ENCODE results near the gene STAC2.

STAC2 gene

DNA sequence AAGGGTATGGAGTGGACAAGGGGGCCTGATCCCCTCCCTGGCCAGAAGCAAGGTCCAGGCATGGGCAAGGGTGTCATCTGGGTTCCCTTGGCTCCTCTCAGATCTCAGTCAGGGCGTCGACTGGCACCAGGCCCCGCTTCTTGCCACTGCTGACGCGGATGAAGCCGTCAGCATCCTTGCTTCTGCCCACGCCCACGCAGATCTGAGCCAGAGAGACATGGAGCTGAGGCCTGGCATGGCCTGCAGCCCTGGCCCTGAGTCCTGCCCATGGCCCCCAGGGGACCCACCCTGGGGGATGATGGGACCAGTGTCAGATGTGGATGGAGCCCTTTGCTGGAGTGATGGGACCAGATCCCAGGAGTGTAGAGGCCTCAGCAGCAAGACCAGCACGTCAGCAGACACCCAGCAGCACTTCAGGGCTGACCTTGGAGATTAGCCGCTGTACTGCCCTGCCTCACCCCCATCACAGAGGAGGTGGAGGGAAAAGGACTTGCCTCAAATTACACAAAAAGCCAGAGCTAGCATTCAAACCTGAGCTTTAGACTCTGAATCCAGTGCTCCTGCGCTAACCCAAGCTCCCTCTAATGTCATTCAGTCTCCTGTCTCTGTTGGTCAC lies 13.4 kb downstream of the STAC2 start:
- no peak for DNase-seq (ENCODE audit: low spot score)

DNA sequence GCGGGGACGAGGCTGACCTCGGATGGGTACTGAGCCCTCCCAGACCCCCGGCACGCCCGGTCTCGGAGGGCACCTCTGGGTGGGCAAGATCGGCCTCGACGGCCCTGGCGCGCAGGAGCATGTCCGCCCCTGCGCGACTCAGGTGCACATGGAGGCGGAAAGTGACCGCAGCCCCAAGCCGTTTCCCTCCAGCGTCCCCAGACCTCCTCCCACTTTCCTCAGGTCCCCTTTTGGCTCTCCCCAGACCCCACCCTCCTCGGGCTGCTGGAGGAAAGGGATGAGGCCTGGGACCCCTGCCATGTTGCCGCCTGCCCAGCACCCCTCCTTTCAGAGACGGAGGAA lies 15.7 kb downstream of the STAC2 start:
- DNase-seq (ENCODE audit: low spot score) = no peak

DNA sequence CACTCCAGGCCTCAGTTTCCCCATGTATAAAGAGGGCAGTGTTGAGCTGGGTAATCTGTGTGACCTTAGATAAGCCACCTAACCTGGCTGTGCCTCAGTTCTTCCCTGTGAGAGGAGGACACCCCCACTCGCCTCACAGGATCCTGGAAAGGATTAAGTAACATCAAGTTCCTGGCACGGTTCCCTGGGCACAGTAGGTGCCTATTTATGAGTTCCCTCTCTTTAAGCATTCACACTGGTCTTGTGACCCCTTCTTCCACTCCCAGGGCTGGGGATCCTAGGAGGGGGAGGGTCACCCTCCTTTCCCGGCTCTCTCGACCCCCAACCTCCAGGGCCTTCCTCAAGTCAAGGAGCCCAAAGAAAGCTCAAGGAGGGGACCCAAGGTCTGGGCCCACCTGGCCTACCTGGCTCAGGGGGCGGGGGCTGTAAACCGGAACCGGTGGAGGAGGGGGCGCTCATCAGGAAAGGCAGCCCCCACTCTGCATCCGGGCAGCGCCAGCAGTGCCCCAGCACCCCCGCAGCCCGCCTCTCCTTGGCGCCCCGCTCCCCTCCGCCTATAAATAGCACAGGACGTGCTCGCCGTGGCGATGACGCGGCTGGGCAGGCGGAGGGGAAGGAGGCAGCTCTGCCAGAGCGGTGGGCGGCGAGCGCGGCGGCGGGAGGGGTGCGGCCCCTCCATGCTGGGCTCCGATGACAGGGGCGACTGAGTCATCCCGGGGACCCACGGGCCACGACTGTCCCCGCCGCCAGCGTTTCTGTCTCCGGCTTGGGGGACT lies 16.2 kb downstream of the STAC2 start:
- no peak for DNase-seq (ENCODE audit: low spot score)

DNA sequence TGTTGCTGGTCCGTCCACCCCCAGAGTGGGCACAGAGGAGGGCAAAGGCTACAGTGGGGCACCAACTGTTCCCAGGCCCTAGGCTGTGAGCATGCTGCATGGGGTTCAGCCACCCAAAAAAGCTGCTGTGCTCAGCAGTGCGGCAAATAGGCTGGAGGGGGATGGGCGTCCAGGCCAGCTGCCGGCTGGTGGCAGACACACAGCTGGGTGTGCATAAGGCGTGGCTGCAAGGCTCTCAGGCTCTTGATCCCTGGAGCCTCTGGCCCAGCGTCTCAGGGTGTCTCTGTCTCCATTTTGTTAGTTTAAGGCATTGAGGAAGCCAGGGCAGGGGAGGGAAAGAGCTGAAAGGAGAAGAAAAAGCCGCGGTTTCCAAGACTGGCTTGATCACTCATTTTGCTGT lies 16.9 kb downstream of the STAC2 start:
- DNase-seq (ENCODE audit: low spot score) = no peak

DNA sequence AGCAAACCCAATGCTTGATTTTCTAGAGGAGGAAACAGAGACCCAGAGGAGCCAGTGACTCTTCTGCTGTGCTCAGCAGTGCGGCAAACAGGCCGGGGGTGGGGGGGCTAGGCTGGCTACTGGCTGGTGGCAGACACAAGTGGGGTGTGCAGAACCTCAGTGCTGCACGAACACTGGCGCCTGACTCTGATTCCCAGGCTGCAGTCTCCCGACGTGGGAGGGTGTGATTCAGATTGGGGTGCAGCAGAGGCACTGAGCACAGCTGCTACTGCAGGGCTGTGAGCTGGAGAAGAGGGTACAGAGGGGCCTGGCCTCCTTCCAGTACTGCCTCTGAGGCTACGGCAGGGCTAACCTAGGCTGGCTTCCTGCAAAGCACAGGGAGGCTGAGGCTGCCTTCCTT lies 17.6 kb downstream of the STAC2 start:
- DNase-seq (ENCODE audit: low spot score) = no peak

DNA sequence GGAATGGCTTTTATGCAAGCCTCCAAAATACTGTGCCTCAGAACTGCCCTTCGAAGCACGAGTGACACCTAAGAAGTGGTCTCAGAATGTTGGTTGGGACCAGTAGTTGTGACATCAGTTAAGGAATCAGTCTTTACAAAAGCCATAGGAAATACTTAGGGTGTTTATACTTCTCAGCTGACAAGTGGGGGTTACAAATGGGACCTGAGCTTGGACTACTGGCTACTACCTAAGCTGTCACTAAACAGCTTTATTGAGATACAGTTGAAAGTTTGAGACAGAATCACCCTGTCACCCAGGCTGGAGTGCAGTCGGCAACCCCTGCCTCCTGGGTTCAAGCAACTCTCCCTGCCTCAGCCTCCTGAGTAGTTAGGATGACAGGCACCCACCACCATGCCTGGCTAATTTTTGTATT lies 20.6 kb downstream of the STAC2 start:
- DNase-seq (ENCODE audit: low spot score) = no peak

DNA sequence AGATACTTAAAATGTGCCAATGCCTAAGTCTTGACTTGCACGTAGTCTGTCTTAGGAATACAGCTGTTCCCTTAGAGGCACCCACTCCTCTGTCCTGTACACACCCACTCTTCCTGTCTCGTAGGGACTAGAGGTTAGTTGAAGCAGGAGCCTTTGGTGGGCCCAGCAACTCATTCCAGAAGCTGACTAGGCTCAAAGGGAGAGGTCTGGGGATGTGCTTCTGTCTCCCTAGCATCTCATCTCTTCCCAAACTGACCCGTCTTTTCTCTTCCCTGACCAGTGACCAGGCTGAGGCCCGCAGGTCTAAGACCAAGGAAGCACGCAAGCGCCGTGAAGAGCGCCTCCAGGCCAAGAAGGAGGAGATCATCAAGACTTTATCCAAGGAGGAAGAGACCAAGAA lies 21.5 kb downstream of the STAC2 start:
- no peak for DNase-seq (ENCODE audit: low spot score)

DNA sequence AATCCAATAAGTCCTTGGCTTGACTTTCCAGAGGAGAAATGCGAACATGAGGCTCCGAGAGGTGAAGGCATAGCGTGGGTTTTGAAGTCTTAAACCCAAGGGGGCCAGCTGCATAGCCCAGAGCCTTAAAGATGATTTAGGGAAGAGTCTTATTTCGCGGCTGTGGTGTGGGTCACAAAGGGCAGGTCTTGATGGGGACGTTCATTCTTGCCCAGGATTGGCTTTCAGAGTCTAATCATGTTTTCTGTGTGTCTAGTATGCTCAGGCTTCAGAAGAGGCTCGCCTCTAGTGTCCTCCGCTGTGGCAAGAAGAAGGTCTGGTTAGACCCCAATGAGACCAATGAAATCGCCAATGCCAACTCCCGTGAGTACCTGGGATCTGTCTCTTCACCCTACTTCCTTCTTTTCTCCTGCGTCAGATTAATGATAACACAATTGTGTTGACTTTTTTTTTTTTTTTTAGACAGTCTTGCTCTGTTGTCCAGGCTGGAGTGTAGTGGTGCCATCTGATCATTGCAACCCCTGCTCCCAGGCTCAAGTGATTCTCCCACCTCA lies 24.7 kb downstream of the STAC2 start:
- DNase-seq (ENCODE audit: low spot score) = no peak

DNA sequence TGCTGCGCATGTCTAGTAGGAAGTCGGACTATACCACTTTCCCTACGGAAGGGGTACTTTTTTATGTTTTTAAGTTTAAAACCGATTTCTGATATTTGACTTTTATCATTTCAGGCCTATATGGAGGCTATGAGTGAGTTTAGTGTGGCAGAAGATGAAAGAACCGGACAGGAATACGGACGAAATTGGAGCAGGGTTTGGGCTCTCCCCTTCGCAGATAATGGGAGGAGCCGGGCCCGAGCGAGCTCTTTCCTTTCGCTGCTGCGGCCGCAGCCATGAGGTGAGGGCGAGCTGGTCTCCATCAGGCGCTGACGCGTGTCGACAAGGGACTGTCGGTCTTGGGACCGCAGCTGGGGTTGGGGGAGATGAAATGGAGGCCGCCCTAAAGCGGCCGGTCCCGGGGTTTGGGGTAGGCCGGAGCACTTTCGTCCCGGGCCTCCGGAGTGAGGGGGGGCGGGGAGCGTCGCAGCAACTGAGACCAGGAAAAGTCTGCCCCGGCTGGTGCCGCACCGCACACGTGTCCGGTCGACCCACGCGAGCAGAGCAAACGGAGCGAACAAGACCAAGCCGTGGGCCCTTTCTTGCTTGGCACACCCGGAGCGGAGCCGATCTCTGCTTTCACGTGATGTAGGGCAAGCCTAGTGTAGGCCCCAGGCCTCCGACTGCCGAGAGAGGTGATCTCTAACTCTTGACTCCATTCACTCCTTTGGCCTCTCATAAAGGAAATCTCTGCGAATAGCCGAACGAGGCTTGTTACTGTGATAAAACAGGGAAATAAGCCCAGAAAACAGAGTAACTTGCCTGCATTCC lies 25.5 kb downstream of the STAC2 start, which contains the start of gene RPL19:
TSS of gene RPL19 (plus strand) at position 214 of the 810 bp plus-strand sequence. CDS start at position 276, 62 bp downstream.
- DNase-seq (ENCODE audit: low spot score) = no peak

DNA sequence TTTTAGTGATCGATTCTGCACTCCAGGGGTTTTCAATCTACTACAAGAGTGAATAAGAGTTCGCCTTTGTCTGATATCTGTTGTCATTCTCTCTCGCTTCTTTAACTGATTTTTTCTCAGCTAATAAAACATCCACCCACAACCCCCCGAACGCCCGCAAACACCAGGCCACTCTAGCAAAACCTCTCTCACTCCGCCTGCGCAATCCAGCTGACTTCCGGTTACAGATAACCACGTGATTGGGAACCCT lies 26.0 kb downstream of the STAC2 start:
- DNase-seq (ENCODE audit: low spot score) = peak; percentile 96

DNA sequence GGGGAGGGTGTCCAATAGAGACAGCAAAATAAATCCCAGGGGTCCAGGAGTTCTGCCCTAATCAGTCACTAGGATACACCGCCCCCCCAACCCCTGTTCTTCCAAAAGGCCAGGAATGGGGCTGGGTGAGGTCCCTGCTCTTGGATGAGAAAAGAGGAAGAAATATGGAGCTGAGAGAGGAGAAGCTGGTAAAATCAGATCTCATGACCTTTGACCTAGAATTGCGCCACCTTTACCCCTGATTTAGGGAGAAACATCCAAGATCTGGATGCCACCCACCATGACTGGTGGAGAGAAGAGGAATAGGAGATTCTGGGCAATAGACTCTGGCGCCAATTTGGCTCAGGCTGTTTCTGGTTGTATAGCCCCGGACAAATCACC lies 27.6 kb downstream of the STAC2 start:
- DNase-seq (ENCODE audit: low spot score) = no peak

DNA sequence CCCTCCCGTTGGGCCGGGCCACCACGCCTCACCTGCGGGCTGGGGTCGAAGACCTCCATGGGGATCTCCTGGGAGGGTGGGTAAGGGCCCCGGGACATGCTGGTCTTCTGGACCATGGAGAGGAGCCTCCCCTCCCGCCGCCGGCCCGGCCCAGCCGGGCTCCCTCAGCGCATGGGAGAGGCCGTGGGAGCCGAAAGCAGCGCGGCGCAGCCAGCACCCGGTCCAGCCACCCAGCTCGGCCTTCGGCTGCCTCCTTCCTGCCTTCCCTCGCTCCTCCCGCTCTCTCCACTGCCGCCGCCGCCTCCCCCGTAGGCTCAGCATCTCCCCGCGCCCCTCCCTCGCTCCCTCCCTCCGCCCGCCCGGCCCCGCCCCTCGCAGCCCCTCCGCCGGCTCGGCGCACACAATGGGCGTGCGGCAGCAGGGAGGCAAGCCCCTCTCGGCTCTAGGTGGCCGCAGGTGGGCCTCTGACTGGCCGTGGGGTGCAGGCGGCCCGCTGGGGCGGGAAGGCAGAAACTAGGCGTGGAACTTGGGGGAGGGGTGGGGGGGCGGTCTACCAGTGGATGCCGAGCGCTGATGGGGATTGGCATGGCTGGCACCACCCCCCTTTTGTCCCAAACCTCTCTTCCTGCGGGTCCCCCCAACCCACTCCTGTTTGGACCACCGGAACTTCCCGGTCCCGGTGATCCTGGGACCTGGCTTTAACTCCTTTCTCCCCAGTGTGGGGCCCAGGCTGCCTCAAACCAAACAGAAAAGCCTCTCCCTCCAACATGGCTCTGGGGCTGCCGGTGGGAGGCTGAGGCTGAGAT lies 28.2 kb downstream of the STAC2 start, which contains the start of gene CACNB1:
TSS of gene CACNB1 (minus strand) at position 290 of the 806 bp plus-strand sequence. CDS start at position 116, 174 bp downstream.
- peak; percentile 85 for DNase-seq (ENCODE audit: low spot score)

DNA sequence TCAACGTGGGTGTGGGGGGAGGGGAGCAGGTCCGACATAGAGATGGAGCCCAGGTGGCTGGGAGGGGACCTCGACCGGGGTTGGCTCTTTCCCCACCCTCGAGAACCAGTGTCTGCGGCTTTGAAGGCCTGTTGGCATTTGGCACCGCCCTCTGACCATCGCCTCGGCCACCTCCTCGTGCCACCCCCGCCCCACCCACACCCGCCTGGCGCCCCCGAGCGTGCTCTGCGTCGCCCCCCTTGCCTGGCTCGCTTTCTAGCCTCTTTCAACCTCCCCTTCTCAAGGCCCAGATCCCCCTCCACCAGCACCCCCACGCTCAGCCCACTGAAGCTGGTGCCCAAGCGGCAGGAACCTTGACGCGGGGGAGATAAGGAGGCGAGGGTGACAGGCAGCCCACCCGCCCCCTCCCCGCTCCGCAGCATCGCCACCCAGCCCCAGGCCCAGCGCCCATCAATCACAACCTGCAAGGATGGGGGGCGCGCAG lies 28.9 kb downstream of the STAC2 start:
- no peak for DNase-seq (ENCODE audit: low spot score)

DNA sequence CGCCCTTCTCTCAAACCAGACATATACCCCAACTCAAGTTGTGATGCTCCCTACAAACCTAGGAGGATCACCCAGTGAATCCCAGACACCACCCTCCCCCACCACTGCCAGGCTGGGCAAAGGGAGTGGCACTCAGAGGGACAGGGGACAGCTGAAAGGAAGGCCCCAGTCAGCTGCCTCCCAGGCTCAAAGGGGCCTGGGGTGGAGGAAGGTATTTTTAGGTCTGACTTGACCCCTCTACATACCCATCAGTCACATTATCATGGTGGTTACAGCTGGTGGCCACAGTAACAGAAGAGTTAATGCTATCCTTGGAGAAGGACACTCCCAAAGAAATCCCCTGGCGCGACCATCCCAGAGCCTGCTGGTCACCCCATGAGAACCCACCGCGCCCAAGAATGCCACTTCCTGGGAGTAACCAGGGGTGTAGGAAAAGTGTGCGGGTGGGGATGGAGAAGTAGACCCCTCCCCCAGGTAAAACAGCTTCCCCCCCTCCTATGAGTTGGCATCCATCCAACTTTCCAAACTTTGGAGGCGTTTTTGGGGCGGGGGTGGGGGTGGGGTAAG lies 29.4 kb downstream of the STAC2 start:
- no peak for DNase-seq (ENCODE audit: low spot score)

DNA sequence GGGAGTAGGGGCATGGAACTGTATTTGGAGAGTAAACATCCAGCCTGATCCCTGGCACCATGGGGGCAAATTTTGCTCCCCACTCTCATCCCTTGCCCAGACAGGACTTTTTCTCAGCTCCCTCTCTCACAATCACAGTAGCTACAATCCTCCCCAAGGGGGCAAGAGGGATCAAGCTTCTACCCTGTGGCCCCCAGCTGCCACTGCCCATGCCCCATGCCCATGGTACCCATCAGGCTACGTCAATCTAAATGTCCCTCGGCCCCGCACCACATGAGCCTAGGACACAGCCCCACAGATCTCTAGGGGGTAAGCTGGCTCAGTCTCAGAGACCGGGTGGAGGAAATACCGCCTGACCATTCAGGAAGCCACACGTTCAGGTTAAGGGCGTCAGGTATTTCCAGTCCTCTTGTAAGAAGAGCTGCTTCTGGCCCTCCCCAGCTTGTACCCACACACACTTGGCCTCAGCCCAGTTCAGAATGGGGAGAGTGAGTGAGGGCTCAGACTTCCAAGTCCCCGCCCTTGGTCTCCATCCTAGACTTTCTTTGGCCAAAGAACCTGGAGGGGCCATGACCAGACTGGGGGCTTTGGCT lies 30.1 kb downstream of the STAC2 start:
- DNase-seq (ENCODE audit: low spot score) = no peak

DNA sequence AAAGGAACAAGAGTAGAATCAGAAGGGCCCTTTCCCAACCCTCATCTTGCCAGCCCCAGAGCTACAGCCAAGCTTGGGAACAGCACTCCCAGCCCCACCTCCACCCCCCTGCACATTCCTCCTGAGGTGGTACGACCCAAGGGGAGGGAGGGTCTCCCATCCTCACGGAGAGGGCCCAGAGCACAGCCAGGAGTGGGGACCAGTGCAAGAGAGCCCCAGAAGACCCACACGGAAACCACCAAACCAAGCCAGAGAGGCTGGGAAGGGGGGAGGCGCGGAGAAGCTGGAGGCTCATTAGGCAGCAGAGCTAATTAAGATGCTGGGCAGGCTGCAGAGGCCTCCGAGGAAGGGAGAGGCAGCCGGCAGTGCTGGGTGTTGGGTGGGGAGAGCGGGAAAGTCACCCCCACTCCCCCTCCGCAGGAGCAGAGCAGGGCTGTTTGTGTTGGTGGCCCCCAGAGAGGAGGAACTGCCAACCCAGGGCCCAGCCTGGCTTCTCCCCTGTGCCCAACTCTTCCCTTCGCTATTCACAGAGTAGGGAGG lies 30.7 kb downstream of the STAC2 start:
- peak; percentile 72 for DNase-seq (ENCODE audit: low spot score)

DNA sequence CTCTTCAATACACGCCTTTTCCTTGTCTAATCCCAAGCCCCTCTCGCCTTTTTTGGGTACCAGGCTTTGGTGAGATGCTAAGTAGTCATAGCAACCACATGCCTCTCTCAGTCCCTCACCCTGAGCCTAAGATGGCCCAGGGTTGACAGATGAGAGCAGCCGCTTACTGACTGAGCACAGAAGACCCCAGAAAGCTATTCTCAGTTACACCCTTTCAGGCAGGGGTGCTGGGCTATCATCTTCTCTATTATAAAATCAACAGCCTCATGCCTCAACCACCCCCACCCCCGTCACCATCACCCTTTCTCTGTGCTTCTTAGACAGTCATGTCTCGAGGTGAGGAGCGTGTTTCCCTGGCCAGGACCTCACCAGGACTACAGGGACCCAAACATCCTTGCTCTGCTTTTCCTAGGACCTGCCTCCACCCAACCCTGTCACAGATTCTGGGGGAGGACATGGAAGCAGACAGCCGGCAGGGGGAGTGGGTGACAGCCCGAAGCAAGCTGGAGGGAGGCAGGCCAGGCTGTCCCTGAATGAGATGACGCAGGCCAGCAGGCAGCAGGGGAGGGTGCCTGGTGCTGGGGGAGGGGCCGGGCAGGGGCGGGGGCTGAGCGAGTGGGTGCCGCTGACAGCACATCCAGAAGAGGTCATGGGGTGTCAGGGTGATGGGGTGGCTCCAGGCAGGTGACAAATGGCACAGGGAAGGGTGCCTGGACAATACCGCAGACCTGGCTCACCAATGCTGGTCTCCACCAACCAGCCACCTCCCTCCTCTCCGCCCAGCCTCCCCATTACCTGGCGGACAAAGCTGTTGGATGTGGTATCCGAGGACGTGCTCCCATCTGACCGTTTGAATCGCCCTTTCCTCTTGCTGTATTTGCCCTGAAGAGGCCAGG lies 31.4 kb downstream of the STAC2 start:
- DNase-seq (ENCODE audit: low spot score) = peak; percentile 89

DNA sequence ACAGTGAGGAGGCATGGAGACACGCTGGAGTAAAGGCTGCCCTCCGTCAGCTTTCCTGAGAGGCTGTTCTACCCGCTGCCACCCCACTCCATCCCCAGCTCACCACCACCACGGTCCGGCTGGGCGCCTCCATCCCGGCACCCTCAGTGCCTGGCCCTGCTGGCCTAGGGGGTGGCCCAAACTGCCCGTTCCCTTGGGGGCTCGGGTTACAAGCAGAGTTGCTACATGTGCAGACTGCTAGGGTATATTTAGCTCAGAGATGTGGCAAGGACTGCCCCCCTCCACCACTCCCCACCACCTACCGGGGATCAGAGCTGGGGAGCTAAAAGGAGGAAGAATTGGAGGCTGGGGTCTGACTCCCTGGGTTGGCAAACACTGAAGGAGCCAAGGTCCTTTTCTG lies 32.4 kb downstream of the STAC2 start:
- DNase-seq (ENCODE audit: low spot score) = no peak

DNA sequence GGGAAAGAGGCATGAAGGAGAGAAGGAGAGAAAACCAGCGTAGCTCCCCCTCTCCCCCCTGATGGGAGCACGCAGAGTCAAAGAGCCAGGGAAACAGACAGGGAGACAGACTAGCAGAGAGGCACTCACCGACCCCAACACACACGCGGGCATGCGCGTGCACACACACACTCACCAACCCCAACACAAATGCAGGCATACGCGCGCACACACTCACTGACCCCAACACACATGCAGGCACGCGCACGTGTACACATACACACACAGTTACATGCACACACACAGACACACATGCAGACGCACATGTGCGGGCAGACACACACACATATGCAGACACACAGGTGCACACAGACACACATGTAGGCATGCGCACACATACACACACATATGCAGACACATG lies 32.8 kb downstream of the STAC2 start:
- no peak for DNase-seq (ENCODE audit: low spot score)

Measured in SK-N-DZ (cell line).